Activated naive CD8-positive, alpha-beta T cell treated with anti-CD3 and anti-CD28 coated beads, Interleukin-2, amount 10 ng/mL, durations not matched to agents 7 days and 5 days (primary cell): Measurements from ENCODE around the gene ANAPC2. TPM values are rescaled to one million over a fixed set of nuclear protein-coding genes. Genes with fewer than 3 reads are reported as not detected.
A peak's percentile ranks its signal among the peaks of the same experiment; 100 is the strongest.

Experiments
- ATAC-seq: fragments of 150-1000 bp; cut with Tn5 transposase; one replicate; pipeline ENCODE4 v1.10.0; 2021; ENCODE audit warnings: low read depth, moderate library complexity
- POLR2A ChIA-PET: fragments of 350-600 bp; sonication (Branson Sonifier 250); formaldehyde crosslinking; loops from one replicate; lab custom pipeline; 2021; ENCODE audit warnings: antibody characterized with exemption; lab: Charles Lee
- DNase-seq: peaks from one replicate; pipeline ENCODE4 v3.0.0; 2021
- H3K27ac Mint-ChIP-seq: one replicate; pipeline ENCODE4 v1.8.0; 2022; ENCODE audit warnings: mild to moderate bottlenecking, mixed read lengths
- H3K27me3 Mint-ChIP-seq: one replicate; pipeline ENCODE4 v1.8.0; 2022; ENCODE audit warnings: mild to moderate bottlenecking, moderate library complexity, mixed read lengths
- H3K36me3 Mint-ChIP-seq: one replicate; pipeline ENCODE4 v1.8.0; 2021; ENCODE audit warnings: mild to moderate bottlenecking, mixed read lengths
- H3K4me1 Mint-ChIP-seq: one replicate; pipeline ENCODE4 v1.8.0; 2021; ENCODE audit warnings: mixed read lengths
- H3K4me3 Mint-ChIP-seq: one replicate; pipeline ENCODE4 v1.8.0; 2022; ENCODE audit warnings: mild to moderate bottlenecking, moderate library complexity, mixed read lengths
- H3K9me3 Mint-ChIP-seq: one replicate; pipeline ENCODE4 v1.8.0; 2021; ENCODE audit warnings: mixed read lengths
- total RNA-seq, 2 experiments: library from RNA; stranded (reverse); gene quantifications; one replicate each; pipeline ENCODE4 v1.2.3, GENCODE V29; 2021

The ANAPC2 gene
- total RNA-seq, 2 experiments from 2014 or later = 84.2 to 87.8 TPM

- Mint-ChIP-seq H3K27me3 (no peaks in the 10 kb centered on the region), H3K36me3 (peaks cover 7% of the 10 kb centered on the region), H3K9me3 (no peaks in the 10 kb centered on the region), H3K4me1 (peaks cover under 1% of the 10 kb centered on the region), H3K27ac (no peak overlapping the region), H3K4me3 (no peak overlapping the region)
- ATAC-seq (no peak), DNase-seq (no peak)
- POLR2A ChIA-PET = no interaction called here
Observed at GRCh38 chr9:137181680-137182079, 6.7 kb downstream of the ANAPC2 start.

- H3K9me3 Mint-ChIP-seq = no peaks in the 10 kb centered on the region
- POLR2A ChIA-PET = no interaction called here
- no peak for ATAC-seq
- no peak for DNase-seq
- H3K27ac Mint-ChIP-seq = no peak overlapping the region
- peaks cover 7% of the 10 kb centered on the region for H3K36me3 Mint-ChIP-seq
- H3K27me3 Mint-ChIP-seq = peaks cover 2% of the 10 kb centered on the region
- H3K4me3 Mint-ChIP-seq = no peak overlapping the region
- no peaks in the 10 kb centered on the region for H3K4me1 Mint-ChIP-seq
Observed at GRCh38 chr9:137180491-137180890, 7.9 kb downstream of the ANAPC2 start.

- Mint-ChIP-seq H3K36me3 (peaks cover 7% of the 10 kb centered on the region), H3K27me3 (peaks cover 2% of the 10 kb centered on the region), H3K4me1 (no peaks in the 10 kb centered on the region), H3K9me3 (no peaks in the 10 kb centered on the region), H3K4me3 (no peak overlapping the region), H3K27ac (no peak overlapping the region)
- ATAC-seq = no peak
- POLR2A ChIA-PET = no interaction called here
- no peak for DNase-seq
Observed at GRCh38 chr9:137179761-137180160, 8.6 kb downstream of the ANAPC2 start.

- H3K27ac Mint-ChIP-seq = peak overlapping the region; percentile 38
- POLR2A ChIA-PET = interaction anchor here (0.9 kb wide), 1 partner anchor 10 kb away, joined by 3 read pairs; no protein-coding TSS in a partner anchor
Observed at GRCh38 chr9:137178939-137179630, 9.3 kb downstream of the ANAPC2 start.

GRCh38 chr9:137178201-137178938, 10.0 kb downstream of the ANAPC2 start:
- Mint-ChIP-seq H3K27me3 (peaks cover 2% of the 10 kb centered on the region), H3K36me3 (peaks cover 5% of the 10 kb centered on the region), H3K4me3 (no peak overlapping the region), H3K9me3 (no peaks in the 10 kb centered on the region), H3K4me1 (no peaks in the 10 kb centered on the region), H3K27ac (no peak overlapping the region)
- no peak for ATAC-seq
- DNase-seq = no peak
- POLR2A ChIA-PET = interaction anchor here (0.9 kb wide), 1 partner anchor 11 kb away, joined by 3 read pairs; no protein-coding TSS in a partner anchor

More at GRCh38 chr9:137178939-137179630, 9.3 kb downstream of the ANAPC2 start:
- H3K36me3 Mint-ChIP-seq = peaks cover 5% of the 10 kb centered on the region
- no peak overlapping the region for H3K4me3 Mint-ChIP-seq
- no peaks in the 10 kb centered on the region for H3K9me3 Mint-ChIP-seq
- ATAC-seq = no peak
- peaks cover 2% of the 10 kb centered on the region for H3K27me3 Mint-ChIP-seq
- H3K4me1 Mint-ChIP-seq = no peaks in the 10 kb centered on the region
- DNase-seq = no peak

- ATAC-seq (peak; percentile 52), DNase-seq (no peak)
- Mint-ChIP-seq H3K27me3 (peaks cover 8% of the 10 kb centered on the region), H3K4me1 (no peaks in the 10 kb centered on the region), H3K9me3 (no peaks in the 10 kb centered on the region), H3K4me3 (no peak overlapping the region), H3K27ac (no peak overlapping the region), H3K36me3 (peaks cover 2% of the 10 kb centered on the region)
- POLR2A ChIA-PET = no interaction called here
Observed at GRCh38 chr9:137176302-137177182, 11.8 kb downstream of the ANAPC2 start.

GRCh38 chr9:137175345-137175961, 12.9 kb downstream of the ANAPC2 start:
- no peaks in the 10 kb centered on the region for H3K9me3 Mint-ChIP-seq
- no peak overlapping the region for H3K27ac Mint-ChIP-seq
- no peak for ATAC-seq
- H3K27me3 Mint-ChIP-seq = peaks cover 15% of the 10 kb centered on the region
- POLR2A ChIA-PET = no interaction called here
- no peak overlapping the region for H3K4me3 Mint-ChIP-seq
- no peaks in the 10 kb centered on the region for H3K4me1 Mint-ChIP-seq
- DNase-seq = no peak
- peaks cover 2% of the 10 kb centered on the region for H3K36me3 Mint-ChIP-seq

- POLR2A ChIA-PET = no interaction called here
- no peak overlapping the region for H3K4me3 Mint-ChIP-seq
Observed at GRCh38 chr9:137174722-137175293, 13.6 kb downstream of the ANAPC2 start.

GRCh38 chr9:137173796-137174664, 14.3 kb downstream of the ANAPC2 start:
- H3K4me1 Mint-ChIP-seq = no peaks in the 10 kb centered on the region
- H3K36me3 Mint-ChIP-seq = peaks cover 2% of the 10 kb centered on the region
- ATAC-seq (no peak), DNase-seq (no peak)
- no peak overlapping the region for H3K27ac Mint-ChIP-seq
- peaks cover 21% of the 10 kb centered on the region for H3K27me3 Mint-ChIP-seq
- H3K4me3 Mint-ChIP-seq = no peak overlapping the region
- POLR2A ChIA-PET = interaction anchor here (0.5 kb wide), 1 partner anchor 46 kb away, joined by 3 read pairs; no protein-coding TSS in a partner anchor
- no peaks in the 10 kb centered on the region for H3K9me3 Mint-ChIP-seq

More at GRCh38 chr9:137174722-137175293, 13.6 kb downstream of the ANAPC2 start:
- Mint-ChIP-seq H3K36me3 (peaks cover 2% of the 10 kb centered on the region), H3K27me3 (peaks cover 21% of the 10 kb centered on the region), H3K4me1 (no peaks in the 10 kb centered on the region), H3K27ac (no peak overlapping the region), H3K9me3 (no peaks in the 10 kb centered on the region)
- no peak for ATAC-seq
- no peak for DNase-seq

- POLR2A ChIA-PET = interaction anchor here (0.5 kb wide), 1 partner anchor 45 kb away, joined by 3 read pairs; no protein-coding TSS in a partner anchor
- no peak overlapping the region for H3K4me3 Mint-ChIP-seq
- ATAC-seq = no peak
Observed at GRCh38 chr9:137172901-137173795, 15.2 kb downstream of the ANAPC2 start.

More at GRCh38 chr9:137172901-137173795, 15.2 kb downstream of the ANAPC2 start:
- Mint-ChIP-seq H3K27ac (no peak overlapping the region), H3K27me3 (peaks cover 21% of the 10 kb centered on the region), H3K36me3 (peaks cover 2% of the 10 kb centered on the region), H3K4me1 (no peaks in the 10 kb centered on the region), H3K9me3 (no peaks in the 10 kb centered on the region)
- no peak for DNase-seq
